ENCODE data around the gene TMTC1. TPM values are rescaled to one million over a fixed set of nuclear protein-coding genes. Genes with fewer than 3 reads are reported as not detected.

Gene TMTC1
- total and polyA plus RNA-seq, 2 of the 8 experiments (the other 6 are each of a cell fraction or from before 2014, with no cell fraction given): 15.4 to 20.8 TPM

GRCh38 chr12:29780084-29780483 lies 3.7 kb downstream of the TMTC1 start:
- Histone ChIP-seq H2BK15ac (ENCODE audit: low read length) (no peak overlapping the region), H3K79me1 (ENCODE audit: low read depth, low read length) (peaks cover 4% of the 10 kb centered on the region; the same call in 1 of the 2 replicates), H3K4ac (replicated peaks; ENCODE audit: insufficient read length, low read depth, low read length) (no peak overlapping the region), H3K9ac (replicated peaks in 1 of 4; ENCODE audit: extremely low read depth in 1 of 4, low read depth in 3 of 4, low read length in 3 of 4) (no peak overlapping the region), H3K27me3 (replicated peaks in 1 of 4; ENCODE audit: control insufficient read depth in 3 of 4, extremely low read depth in 1 of 4, insufficient read depth in 3 of 4, low read length in 3 of 4) (peaks cover 0 to 2% (median 0%) of the 10 kb centered on the region in 4 experiments; a peak in 2 of 7 replicates), H3K56ac (replicated peaks; ENCODE audit: insufficient read length, low read depth, low read length) (no peak overlapping the region), H4K8ac (ENCODE audit: extremely low read depth, insufficient read depth, low read length) (no peak overlapping the region), H2BK20ac (ENCODE audit: low read length) (no peak overlapping the region), H2BK12ac (ENCODE audit: low read depth, low read length) (no peak overlapping the region), H3K4me1 (replicated peaks in 1 of 4; ENCODE audit: control insufficient read depth in 3 of 4, insufficient read depth in 4 of 4, low read length in 3 of 4) (peaks cover 0 to 11% (median 1%) of the 10 kb centered on the region in 4 experiments; a peak in 2 of 7 replicates), H3K23ac (ENCODE audit: insufficient read length) (no peak overlapping the region), H3K4me2 (ENCODE audit: insufficient read depth in 1 of 2, low read depth in 2 of 2, low read length in 2 of 2) (no peak overlapping the region), H4K5ac (ENCODE audit: insufficient read length, low read depth, low read length) (no peak overlapping the region), H3K14ac (ENCODE audit: insufficient read length) (no peak overlapping the region), H3K9me3 (ENCODE audit: insufficient read depth in 2 of 2, low read depth in 1 of 2, low read length in 1 of 2) (peaks cover 18 to 20% of the 10 kb centered on the region in 2 experiments), H4K91ac (replicated peaks; ENCODE audit: insufficient read length, low read length) (no peak overlapping the region), H2BK120ac (replicated peaks; ENCODE audit: low read depth, low read length) (no peak overlapping the region), H2AFZ (ENCODE audit: low read length) (no peak overlapping the region), H3K18ac (ENCODE audit: extremely low read depth, low read length) (no peak overlapping the region), H2AK5ac (ENCODE audit: low read depth, low read length) (no peak overlapping the region), H3K79me2 (ENCODE audit: control insufficient read depth in 1 of 2, insufficient read depth in 2 of 2, low read length in 2 of 2) (peaks cover 4 to 75% of the 10 kb centered on the region in 2 experiments), H3K36me3 (ENCODE audit: control insufficient read depth in 2 of 4, insufficient read depth in 4 of 4, low read length in 3 of 4) (peaks cover 0 to 16% (median 5%) of the 10 kb centered on the region in 4 experiments; a peak in 3 of 8 replicates), H3K4me3 (ENCODE audit: extremely low read depth in 1 of 4, insufficient read depth in 2 of 4, low read depth in 3 of 4, low read length in 4 of 4) (no peak overlapping the region), H2BK5ac (ENCODE audit: low read depth, low read length) (no peak overlapping the region), H3K27ac (ENCODE audit: low read depth, low read length) (no peak overlapping the region), H3K23me2 (ENCODE audit: low read depth, low read length) (peaks cover 8% of the 10 kb centered on the region; the same call in 1 of the 2 replicates), H4K20me1 (replicated peaks in 1 of 2; ENCODE audit: control insufficient read depth in 1 of 2, insufficient read depth in 2 of 2, low read length in 2 of 2) (peaks cover 0 to 4% of the 10 kb centered on the region in 2 experiments)
- FAIRE-seq: no peak
- POLR2A ChIA-PET (ENCODE audit: partially characterized antibody): no interaction called here
- CTCF ChIA-PET (ENCODE audit: partially characterized antibody): no interaction called here
- no peak for DNase-seq (ENCODE audit: low read depth in 1 of 2, low spot score in 2 of 2)
- no peak for TF ChIP-seq KDM5A (IDR thresholded peaks at IDR 0.05; ENCODE audit: low read length)
- TF ChIP-seq KDM1A (IDR thresholded peaks at IDR 0.05; ENCODE audit: borderline replicate concordance, low read length): peak; percentile 76
- no peak for TF ChIP-seq CBX5 (IDR thresholded peaks at IDR 0.05; ENCODE audit: low read depth, low read length)
